ENCODE results near the gene COX15. TPM values are rescaled to one million over a fixed set of nuclear protein-coding genes. Genes with fewer than 3 reads are reported as not detected.
"Not testable (repeated sequence)": the region's sequence is repeated elsewhere in the genome, so short reads cannot be mapped to it uniquely, and the experiment has no call there.

The COX15 gene
- polyA plus RNA-seq (2014; cell fraction: cytosol; rRNA removed), result 37.4 and 39.2 TPM in 2 replicates
- 16.8 and 19.6 TPM in 2 replicates for polyA plus RNA-seq (2014; cell fraction: nucleus; rRNA removed)

DNA sequence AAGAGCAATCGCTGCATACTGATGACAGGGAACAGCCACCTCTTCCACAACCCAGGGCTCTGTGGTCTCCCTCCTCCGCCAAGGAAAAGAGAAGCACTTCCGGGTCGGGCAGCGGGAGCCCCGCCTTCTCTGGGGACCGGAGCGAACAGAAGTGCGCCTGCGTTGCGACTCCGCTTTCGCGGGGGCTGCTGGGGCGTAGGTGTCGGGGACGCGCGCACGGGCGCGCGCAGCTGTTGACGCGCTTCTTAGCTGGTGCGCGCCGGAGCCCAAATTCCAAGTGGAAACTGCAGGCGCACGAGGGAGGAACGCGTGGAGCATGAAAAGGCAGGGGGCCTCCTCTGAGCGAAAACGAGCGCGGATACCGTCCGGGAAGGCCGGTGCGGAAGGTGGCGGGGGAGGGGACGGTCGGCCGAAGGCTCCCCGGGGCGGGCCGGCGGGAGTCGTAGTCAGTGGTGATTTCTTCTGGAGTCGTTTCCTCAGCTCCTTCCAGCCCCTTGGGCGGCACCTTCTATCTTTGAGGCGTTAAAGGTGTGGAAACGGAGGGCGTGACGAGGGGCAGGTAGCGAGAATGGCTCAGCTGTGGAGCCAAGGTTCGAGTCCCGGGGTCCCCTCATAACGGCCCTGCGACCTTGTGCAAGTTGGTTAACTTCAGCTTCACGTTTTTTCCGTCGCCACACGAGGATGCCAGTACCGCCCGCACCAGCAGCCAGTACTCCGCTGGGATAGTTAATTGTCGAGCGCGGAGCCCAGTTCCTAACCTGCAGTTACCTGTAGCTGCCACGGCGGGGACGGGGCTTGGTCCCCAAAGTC is at the start of gene COX15, which contains the start of gene CUTC:
TSS of gene COX15 (minus strand) at position 95 of the 810 bp plus-strand sequence. CDS start at position 17, 78 bp downstream.
TSS of gene CUTC (plus strand) at position 202 of the 810 bp plus-strand sequence. CDS start at position 317, 115 bp downstream.
- DNase-seq (ENCODE audit: low spot score), result peak; percentile 97

DNA sequence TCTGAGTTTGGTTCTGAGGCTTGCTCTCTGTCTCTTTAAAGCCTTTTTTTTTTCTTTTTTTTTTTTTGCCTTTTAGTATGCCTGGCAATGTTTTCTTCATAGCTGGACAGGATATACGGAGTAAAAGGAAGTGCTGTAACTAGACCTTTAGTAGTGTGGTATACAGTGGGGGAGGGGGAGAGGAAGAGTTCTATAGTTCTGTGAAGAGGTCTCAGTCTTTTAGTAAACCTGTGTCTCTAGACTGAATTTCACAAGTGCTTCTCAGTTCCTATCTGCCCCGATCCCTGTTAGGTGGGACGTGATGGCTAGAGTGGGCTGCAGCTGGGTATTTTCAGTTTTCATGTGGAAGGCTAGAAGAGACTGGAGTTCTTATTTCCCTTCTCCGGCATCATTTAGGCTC is 47.4 kb upstream of the COX15 start:
- DNase-seq (ENCODE audit: low spot score), result no peak

DNA sequence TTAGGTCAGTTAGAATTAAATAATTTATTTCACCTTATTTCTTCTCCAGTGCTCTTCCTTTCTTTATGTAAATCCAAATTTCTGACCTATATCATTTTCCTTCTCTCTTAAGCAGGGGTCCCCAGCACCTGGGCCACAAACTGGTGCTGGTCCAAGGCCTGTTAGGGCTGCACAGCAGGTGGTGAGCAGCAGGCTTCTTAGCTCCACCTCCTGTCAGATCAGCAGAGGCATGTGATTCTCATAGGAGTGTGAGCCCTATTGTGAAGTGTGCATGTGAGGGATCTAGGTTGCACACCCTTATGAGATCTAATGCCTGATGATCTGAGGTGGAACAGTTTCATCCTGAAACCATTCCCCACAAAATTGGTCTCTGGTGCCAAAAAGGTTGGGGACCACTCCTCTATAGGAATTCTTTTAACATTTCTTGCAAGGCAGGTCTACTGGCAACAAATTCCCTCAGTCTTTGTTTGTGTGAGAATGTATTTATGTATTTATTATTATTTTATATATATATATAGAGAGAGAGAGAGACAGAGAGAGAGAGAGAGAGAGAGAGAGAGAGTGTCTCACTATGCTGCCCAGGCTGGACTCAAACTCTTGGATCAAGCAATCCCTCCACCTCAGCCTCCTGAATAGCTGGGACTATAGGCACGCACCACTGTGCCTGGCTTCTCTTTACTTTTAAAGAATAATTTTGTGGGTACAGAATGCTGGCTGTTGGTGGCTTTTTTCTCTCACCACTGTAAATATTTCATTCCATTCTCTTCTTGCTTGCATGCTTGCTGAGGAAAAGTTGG is 46.2 kb upstream of the COX15 start:
- DNase-seq (ENCODE audit: low spot score), result no peak

DNA sequence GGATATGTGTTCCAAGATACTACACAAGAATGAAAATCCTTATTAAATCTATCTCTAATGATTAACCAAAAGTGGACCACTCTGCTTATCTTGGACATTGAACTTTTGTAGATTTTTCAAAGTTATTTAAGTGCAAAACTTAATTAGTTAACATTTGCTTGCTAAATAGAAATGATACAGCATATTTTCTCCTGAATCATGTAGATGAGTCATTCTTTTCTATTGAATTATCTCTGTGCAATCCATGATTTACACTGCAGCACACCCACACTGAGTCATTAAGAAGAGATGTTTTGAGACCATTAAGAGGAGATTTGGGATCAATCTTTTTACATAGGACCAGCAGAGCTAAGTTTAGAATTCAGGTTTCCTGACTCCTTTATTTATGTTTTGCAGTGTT is 43.9 kb upstream of the COX15 start:
- no peak for DNase-seq (ENCODE audit: low spot score)

DNA sequence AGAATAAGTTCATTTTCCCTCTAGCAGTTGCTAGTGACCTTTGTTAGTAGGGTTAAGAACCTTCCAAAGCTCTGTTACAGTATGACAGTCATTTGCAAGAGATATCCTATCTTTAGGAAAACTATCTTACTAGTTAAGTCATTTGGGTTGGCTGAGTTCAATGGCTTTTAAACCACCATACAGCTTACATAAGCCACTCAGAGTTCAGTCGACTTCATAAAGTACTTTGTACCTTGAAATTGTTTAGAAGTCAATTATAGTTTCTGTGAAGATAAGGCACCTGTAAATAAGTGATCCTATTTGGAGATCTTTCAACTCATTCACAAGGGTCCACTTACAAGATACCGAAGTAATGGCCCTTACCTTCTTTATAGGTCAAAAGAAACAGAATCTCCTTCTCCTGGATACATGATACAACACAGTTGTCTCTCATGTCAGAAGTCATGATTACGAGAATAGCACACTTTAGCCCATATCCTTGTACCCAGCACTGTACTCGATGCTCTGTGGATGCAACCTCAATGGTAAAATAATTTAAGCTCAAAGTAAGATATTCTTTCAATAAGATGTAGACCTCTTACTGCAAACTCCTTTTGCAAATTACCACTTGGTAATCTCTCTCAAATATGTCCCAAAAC is 38.6 kb upstream of the COX15 start:
- no peak for DNase-seq (ENCODE audit: low spot score)

DNA sequence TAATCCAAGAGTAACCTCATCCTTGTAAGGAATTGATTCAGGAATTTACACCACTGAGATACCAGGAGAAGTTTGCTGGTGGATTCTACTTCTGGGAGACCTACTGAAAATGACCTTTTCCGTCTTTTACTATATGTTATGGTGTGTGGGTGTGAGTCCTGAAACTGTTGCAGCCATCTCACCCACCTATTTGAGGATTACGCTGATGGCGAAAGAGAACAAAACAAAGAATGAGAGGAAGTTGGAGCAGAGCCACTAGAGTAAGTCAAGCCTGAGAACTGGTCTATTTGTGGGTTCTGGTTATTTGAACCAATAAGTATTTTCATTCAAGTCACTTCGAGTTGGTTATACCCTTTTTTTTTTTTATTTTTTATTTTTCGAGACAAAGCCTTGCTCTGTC is 37.8 kb upstream of the COX15 start:
- no peak for DNase-seq (ENCODE audit: low spot score)

DNA sequence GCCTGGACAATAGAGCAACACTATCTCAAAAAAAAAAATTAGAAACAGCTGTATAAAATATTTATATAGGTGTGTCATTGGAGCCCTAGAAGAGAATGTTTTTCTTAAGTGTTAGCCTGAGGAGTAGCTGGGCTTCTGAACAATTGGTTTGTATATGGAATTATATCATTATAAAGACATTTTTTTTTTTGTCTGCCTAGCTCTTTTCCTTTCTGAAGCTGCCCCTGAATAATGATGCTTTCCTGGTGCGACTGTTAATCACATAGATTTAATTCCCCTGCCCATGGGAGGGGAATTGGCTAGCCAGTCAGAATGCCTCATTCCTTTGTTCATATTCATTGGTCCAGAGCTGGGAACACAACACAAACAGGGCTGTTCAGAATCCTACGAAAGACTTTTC is 36.6 kb upstream of the COX15 start:
- DNase-seq (ENCODE audit: low spot score), result no peak

DNA sequence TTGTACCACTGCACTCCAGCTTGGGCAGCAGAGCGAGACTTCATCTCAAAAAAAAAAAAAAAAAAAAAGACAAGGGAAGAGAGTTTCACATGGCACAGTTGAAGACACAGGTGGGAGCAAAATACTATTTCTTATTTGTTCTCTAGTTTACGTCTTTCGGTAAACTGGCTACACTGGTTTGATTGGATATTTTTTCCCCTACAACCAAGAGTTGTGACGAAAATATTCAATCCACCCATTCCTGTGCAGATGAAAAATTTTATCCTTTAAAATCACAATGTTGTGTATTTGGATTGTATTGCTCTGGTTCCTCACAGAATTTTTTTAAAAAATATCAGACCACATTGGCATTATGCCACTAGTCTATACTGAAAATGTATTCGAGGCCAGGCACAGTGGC is 36.0 kb upstream of the COX15 start:
- DNase-seq (ENCODE audit: low spot score), result no peak

DNA sequence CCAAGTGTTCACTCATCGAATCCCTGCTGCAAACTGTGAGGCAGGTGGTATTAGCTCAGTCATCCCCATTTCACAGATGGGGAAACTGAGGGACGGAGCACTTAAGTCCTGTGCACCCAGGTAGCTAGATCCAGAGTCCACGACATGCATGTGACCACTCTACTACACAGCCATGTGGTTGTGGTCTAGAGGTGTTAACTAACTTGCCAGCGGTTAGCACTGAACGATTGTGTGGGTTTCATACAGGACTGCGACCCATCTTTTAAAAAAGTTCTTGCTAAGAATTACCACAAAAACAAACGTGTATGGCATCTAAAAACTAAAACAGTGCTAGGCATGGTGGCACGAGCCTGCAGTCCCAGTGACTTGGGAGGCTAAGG is 34.4 kb upstream of the COX15 start:
- no peak for DNase-seq (ENCODE audit: low spot score)

DNA sequence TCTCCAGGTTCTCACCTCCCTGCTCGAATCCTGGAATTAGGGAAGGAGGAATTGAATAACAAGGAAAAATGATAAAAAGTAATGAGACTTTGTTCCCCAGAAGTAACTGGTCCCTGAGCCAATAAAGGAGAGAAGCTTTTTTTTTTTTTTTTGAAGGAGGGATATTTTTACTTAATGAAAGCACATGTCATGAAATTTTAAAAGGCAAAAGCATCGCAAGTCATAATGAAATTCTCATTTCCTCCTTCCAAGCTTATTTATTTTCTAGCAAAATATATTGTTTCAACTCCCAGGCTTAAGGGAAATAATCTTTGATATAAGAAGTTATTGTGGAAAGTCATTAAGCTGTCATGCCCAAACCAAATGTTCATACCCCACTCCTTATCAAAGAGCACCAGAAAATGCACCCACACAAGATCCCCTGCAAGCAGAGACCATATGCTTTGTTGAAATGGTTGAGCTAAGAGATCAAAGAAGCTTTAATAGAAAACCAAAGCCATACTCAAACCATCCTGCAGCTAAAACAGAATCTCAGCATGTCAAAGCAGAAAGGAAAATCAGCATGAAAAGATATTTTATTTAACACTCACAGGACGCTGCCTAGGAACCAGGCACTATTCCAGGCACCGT is 33.9 kb upstream of the COX15 start:
- DNase-seq (ENCODE audit: low spot score), result no peak

DNA sequence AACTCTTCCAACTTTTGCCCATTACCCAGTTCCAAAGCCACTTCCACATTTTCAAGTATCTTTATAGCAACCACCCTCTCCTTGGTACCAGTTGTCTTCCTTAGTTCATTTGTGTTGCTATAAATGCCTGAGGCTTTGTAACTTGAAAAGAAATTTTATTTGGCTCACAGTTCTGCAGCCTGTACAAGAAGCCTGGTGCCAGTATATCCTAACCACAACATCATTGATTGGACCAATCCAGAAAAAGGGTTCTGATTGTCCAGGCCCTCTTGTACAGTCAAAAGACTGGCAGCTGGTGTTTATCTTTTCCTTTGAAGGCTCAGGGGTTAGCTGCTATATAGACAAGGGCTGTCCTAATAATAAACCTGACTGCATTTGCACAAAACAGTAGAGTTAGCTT is 29.4 kb upstream of the COX15 start:
- DNase-seq (ENCODE audit: low spot score), result no peak

DNA sequence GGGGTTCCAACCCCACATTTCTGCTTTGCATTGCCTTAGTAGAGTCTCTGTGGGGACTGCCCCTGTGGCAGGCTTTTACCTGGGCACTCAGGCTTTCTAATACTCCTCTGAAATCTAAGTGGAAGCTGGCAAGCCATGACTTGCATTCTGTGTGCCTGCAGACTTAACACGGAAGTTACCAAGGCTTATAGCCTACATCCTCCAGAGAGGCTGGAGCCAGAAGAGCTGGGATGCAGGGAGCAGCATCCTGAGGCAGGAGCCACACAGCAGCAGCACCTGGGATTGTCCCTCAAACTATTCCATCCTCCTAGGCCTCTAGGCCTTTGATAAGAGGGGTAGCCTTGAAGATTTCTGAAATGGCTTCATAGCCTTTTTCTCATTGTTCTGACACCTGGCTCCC is 28.4 kb upstream of the COX15 start:
- no peak for DNase-seq (ENCODE audit: low spot score)

DNA sequence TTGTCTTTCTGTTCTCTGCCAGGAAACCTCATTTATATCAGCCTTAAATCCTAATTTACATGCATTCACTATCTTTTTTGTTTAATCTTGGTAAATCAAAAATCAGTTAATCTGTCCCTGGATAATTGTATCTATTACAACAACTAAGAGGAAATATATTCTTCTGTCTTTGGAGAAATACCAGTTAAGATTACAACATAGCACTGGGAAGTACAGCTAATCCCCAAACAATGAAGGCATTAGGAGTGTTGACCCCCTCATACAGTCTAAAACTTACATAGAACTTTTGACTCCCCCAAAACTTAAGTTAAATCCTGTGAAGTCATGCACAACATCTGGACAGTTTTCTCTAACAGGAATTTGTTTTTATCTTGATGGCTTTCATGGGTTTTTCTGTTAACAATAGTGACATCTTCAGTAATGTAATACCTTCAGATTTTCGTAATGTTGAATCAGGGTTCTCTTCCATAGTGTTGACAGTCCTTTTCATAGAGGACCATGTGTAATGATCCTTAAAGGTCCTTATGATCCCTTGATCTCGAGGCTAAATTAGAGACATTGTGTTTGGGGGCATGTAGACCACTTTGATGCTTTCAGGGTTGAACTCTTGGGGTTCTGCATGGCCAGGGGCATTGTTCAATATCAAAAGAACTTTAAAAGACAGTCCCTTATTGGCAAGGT is 26.4 kb upstream of the COX15 start:
- no peak for DNase-seq (ENCODE audit: low spot score)

DNA sequence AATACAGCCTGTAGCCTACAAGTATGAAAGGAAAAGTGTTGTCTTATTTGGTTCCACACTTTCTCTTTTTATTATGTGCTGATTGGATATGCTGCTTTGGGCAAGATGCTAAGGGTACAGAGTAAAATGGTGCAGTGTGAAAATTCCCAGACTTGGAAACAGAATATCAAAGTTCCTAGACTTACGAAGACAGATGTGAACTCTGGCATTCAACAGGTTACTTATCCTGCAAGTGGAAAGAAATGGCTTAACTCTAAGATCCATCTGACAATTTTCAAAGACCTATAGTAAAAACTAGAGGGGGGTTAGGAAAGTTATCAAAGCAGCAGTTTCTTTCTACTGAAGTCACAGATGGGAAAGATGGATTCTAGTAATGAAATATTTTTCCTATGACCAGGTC is 24.2 kb upstream of the COX15 start:
- DNase-seq (ENCODE audit: low spot score), result no peak

DNA sequence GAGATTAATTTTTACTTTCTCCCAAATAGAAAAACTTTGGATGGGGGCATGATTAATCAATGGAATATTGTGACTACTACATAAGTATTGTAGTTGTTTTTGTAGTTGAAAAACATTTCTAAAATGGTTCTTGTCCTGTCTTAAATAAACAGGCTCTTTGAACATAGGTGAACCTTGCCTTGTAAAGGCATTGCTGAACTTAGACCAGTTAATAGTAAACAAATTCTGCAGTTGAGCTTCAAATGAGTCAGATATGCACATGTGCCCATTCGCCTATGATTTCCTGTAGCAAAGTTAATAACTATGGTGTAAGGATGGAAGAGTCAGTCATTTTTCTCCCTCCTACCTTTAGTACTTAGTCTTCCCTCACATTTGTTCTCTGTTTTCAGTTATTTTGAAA is 22.7 kb upstream of the COX15 start:
- DNase-seq (ENCODE audit: low spot score), result no peak

DNA sequence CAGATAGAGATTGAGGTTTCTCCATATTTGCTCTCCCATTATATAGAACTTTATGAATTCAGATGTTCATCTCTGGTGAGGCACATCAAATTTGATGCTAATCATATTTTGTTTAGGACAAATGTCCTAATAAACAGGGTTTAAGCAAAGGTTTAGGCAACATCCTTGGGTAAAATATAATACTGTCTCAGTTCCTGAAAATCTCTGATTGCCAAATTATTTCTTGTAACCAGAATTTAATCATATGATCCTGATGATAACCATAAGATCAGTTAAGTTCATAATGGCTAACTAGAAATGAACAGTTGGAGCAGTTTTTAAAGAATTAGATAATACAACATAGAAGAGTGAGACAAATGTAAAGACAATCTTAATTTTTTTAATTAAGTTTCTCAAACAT is 18.7 kb upstream of the COX15 start:
- DNase-seq (ENCODE audit: low spot score), result no peak

DNA sequence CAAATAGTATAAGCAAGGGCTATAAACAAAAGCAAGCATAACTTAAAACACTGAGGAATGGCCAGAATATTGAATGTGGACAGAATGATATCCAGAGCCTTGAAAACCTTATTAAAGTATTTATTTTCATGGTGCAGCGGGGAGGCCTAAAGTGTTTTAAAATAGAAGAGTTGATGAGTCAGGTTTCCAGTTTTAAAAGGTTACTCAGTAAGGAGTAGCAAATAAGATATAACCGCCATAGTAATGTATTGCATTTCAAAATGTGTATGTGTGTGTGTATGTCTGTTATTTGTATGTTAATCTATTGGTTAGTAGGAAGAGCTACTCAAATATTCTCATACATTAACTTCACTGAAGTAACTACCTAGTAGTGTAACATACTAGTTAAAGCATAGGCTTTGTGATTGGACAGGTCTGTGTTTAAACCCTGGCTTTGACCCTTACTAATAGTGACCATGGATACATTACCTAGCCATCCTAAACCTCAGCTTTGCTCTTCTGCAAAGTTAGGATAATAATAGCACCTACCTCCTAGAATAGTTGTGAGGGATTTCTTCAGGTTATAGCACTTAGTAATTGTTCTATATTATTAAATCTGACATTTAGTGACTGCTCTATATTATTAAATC is 17.0 kb upstream of the COX15 start:
- no peak for DNase-seq (ENCODE audit: low spot score)

DNA sequence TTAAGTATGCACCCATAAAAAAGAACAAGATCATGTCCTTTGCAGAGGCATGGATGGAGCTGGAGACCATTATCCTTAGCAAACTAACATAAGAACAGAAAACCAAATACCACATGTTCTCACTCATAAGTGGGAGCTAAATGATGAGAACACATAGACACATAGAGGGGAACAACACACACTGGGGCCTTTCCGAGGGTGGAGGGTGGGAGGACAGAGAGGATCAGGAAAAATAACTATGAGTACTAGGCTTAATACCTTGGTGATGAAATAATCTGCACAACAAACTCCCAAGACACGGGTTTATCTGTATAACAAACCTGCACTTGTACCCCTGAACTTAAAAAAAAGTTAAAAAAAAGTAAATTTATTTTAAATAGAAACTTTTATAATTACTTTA is 14.2 kb upstream of the COX15 start:
- DNase-seq (ENCODE audit: low spot score), result not testable (repeated sequence)

DNA sequence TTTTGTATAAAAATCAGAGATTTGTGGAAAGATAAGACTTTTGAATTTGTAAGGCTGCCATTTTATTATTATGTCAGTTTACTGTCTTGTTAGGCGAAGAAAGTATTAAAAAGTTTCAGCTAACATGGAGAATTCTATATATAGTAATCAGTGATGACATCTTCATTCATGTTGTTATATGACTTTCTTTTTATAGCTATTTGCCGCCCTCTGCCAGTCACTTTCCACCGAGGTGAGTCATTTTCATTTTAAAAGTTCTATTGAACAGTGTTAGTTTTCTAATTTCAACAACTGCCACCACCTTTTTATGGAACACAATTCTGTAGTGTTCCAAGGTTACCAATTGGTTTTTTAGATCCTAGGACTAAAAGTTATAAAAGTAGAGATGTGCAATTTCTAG is 11.9 kb upstream of the COX15 start:
- DNase-seq (ENCODE audit: low spot score), result no peak

DNA sequence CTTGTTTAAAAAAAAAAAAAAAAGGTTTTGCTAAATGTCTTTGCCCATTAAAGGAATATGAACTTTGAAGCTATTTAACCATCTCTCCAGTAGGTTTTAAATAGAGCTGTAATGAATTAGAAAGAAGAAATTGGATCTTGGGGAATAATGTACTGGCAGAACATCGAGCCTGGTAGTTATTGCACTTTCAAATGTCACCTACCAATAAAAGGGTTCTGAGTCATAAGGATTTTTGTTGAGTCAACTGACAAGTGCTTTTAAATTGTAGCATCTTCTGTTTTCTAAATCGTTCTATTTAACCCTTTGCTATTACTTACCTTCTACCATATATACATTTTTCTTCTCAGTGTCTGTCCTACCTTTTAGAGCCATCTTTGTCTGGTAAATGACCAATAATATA is 10.8 kb upstream of the COX15 start:
- no peak for DNase-seq (ENCODE audit: low spot score)

DNA sequence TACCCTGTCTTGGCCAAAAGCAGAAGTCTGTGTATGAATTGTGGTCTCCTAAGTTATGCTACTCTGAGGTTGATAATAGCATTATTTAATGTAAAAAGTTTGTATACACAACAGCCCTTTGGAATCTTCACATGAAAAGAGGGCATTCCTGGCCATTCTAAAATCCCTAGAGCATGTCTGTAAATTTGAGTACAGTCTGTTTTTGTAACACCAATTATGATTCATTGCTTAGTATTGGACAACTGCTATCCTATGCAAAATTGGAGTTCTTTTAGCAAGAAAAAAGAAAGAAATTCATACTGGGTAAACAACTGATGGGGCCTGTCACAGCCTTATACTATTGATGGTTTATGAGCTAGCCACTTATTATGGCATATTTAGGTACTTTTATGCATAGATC is 10.3 kb upstream of the COX15 start:
- no peak for DNase-seq (ENCODE audit: low spot score)

All from SK-N-DZ (cell line).